Measurements from ENCODE around the gene KRT20.
"Not testable (repeated sequence)": the region's sequence is repeated elsewhere in the genome, so short reads cannot be mapped to it uniquely, and the experiment has no call there.

Gene KRT20

GRCh38 chr17:40900809-40901356 lies 15.8 kb upstream of the KRT20 start:
- DNase-seq (ENCODE audit: low spot score): no peak

- DNase-seq (ENCODE audit: low spot score): no peak
These were observed 11.9 kb upstream of the KRT20 start for GRCh38 chr17:40896916-40897455.

GRCh38 chr17:40895106-40895730 lies 10.2 kb upstream of the KRT20 start:
- DNase-seq (ENCODE audit: low spot score): no peak

- DNase-seq (ENCODE audit: low spot score): no peak
These were observed 3.2 kb upstream of the KRT20 start for GRCh38 chr17:40888196-40888720.

GRCh38 chr17:40886090-40886489 lies 1.0 kb upstream of the KRT20 start:
- no peak for DNase-seq (ENCODE audit: low spot score)

GRCh38 chr17:40883626-40884334 lies 1.3 kb downstream of the KRT20 start:
- DNase-seq (ENCODE audit: low spot score): no peak

- DNase-seq (ENCODE audit: low spot score): no peak
These were observed 2.0 kb downstream of the KRT20 start for GRCh38 chr17:40883031-40883430.

GRCh38 chr17:40879026-40879425 lies 6.0 kb downstream of the KRT20 start:
- no peak for DNase-seq (ENCODE audit: low spot score)

- no peak for DNase-seq (ENCODE audit: low spot score)
These were observed 7.0 kb downstream of the KRT20 start for GRCh38 chr17:40878044-40878443.

- DNase-seq (ENCODE audit: low spot score): no peak
These were observed 11.2 kb downstream of the KRT20 start for GRCh38 chr17:40873801-40874200.

GRCh38 chr17:40873255-40873654 lies 11.8 kb downstream of the KRT20 start:
- no peak for DNase-seq (ENCODE audit: low spot score)

- no peak for DNase-seq (ENCODE audit: low spot score)
These were observed 12.6 kb downstream of the KRT20 start for GRCh38 chr17:40872416-40872815.

- no peak for DNase-seq (ENCODE audit: low spot score)
These were observed 13.7 kb downstream of the KRT20 start for GRCh38 chr17:40871316-40871715.

GRCh38 chr17:40870136-40870535 lies 14.9 kb downstream of the KRT20 start:
- DNase-seq (ENCODE audit: low spot score): no peak

- no peak for DNase-seq (ENCODE audit: low spot score)
These were observed 18.2 kb downstream of the KRT20 start, which contains the start of gene KRT12 for GRCh38 chr17:40866838-40867237. Gene KRT12, minus strand, starts transcription at chr17:40867223. Its CDS starts 37 bp downstream, at chr17:40867186.

GRCh38 chr17:40864661-40865390 lies 20.2 kb downstream of the KRT20 start:
- no peak for DNase-seq (ENCODE audit: low spot score)

- DNase-seq (ENCODE audit: low spot score): no peak
These were observed 21.9 kb downstream of the KRT20 start for GRCh38 chr17:40862985-40863733.

GRCh38 chr17:40859536-40859935 lies 25.5 kb downstream of the KRT20 start:
- no peak for DNase-seq (ENCODE audit: low spot score)

GRCh38 chr17:40858667-40859066 lies 26.4 kb downstream of the KRT20 start:
- not testable (repeated sequence) for DNase-seq (ENCODE audit: low spot score)

- no peak for DNase-seq (ENCODE audit: low spot score)
These were observed 27.5 kb downstream of the KRT20 start for GRCh38 chr17:40857535-40857934.

GRCh38 chr17:40854175-40854814 lies 30.7 kb downstream of the KRT20 start:
- no peak for DNase-seq (ENCODE audit: low spot score)

Measured in cerebellar cortex (tissue), 1 donor.